Measurements from ENCODE around the gene HCN3.

- TF ChIP-seq CTCF (IDR thresholded peaks at IDR 0.05) (no peak), EZH2phosphoT487 (IDR thresholded peaks at IDR 0.05) (no peak)
Observed at GRCh38 chr1:155287987-155288543, 10.8 kb downstream of the HCN3 start.
